ENCODE data around the gene VWC2L.

VWC2L gene

DNA sequence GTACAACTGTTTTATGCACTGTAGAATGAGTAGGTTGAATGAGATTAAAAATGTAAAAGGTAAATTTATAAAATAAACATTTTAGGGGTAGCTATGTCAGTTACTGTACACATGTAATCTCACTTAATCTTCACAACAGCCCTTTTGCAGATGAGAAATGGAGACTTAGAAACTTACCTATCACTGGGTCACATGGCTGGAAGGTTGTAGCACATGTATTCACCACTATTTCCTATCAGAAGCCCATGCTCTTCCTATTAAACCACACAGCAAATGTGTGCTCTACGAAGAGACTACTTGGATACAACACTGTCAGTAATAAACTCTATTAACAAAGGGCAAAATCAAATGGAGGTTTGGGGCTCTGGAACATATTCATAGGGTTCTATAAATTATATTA lies 60.5 kb downstream of the VWC2L start:
- DNase-seq, result no peak

DNA sequence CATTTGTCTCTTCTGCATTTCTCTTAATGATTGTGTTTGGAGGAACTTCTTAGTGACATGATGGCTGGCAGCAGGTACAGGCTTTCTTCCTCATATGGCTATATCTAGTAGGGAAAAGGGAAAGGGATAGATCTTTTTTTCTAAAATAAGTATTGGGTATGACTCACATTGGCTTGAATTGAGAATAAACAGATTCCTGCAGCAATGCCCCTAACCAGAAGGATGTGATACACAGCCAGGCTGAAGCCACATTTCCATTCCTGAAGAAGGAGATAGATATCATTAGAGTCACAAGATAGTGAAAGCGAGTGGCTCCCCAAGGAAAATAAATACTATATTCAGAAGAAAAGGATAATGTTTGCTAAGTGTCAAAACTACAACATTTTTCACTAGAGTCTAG lies 61.1 kb downstream of the VWC2L start:
- no peak for DNase-seq

DNA sequence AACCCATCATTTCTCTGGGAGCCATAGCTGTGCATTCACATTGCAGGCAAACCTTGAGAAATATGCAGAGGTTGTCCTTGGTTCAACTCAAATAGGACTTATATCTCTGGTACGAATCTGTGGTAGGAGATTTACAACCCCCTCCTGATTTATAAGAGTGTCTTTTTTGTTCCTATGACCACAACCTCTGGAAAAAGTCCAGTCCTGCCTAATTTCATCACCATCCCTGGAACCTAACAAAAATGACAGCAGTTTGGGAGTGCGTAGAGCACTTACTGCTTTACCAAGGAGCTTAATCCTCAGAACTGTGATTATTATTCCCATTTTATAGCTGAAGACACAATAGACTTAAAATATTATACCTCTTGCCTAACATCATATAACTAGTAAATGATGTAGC lies 66.5 kb downstream of the VWC2L start:
- DNase-seq, result no peak

DNA sequence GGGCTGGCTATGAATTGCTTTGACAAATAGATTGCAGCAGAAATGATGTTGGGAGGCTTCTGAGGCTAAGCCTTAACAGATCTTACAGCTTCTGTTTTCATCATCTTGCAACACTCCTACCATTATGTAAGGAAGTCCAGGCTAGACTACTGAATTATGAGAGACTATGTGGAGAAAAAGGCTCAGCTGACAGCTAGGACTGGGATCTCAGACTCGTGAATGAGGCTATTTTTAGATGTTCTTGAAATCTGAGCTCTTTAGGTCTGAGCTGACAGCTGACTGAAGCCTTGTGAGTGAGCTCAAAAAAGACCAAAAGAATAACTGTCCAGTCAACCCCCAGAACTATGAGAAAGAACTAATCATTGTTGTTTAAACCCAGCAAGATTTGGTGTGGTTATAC lies 70.3 kb downstream of the VWC2L start:
- no peak for DNase-seq

DNA sequence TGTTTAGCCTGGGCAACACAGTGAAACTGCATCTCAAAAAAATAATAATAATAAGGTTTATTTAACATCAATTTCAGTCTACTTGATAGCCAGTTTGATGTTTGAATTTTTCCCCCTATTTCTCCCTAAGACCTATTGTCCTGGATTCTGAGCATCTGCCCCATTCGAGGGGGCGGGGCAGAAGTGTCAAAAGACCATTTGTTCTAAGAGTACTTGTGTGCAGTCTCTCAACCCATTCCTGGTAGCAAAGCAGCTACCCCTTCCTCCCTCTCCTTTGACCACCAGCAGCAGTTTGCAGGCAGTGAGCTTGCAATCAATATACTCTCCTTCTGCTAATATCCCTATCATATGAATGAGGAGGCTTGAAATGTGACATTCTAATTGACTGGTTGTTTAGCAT lies 71.9 kb downstream of the VWC2L start:
- no peak for DNase-seq

DNA sequence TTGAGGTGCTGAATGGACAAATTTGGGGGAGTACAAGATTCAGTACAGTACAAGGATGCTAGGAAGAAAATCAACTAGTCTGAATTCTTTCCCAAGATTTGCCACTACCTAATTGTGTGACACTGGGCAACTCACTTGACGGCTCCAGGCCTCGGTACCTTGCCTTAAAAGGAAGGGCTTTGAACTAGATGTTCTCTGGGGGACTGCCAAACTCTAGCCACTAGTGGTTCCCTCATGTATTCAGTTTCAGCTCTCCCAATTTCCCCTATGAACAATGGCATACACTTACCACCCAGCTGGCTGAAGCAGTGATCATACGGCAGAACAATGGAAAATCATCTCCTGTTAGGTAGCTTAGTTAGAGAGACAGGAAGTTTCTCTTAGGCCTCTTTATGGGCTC lies 73.4 kb downstream of the VWC2L start:
- no peak for DNase-seq

DNA sequence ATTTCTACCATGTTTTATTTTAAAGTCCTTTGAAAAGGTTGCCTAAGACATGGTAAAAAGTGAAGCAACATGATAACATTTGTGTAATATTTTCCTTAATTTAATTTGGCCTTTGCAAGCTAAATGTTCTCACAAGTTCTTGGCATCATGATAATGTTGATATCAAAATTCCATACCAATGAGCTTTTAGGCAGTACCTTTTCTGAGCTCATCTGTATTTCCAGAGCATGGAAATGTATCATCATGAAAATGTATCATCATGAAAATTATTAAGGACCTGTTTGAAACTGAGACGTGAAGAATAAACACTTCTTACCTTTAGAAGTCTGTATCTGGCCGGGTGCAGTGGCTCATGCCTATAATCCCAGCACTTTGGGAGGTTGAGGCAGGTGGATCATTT lies 73.8 kb downstream of the VWC2L start:
- DNase-seq, result no peak

DNA sequence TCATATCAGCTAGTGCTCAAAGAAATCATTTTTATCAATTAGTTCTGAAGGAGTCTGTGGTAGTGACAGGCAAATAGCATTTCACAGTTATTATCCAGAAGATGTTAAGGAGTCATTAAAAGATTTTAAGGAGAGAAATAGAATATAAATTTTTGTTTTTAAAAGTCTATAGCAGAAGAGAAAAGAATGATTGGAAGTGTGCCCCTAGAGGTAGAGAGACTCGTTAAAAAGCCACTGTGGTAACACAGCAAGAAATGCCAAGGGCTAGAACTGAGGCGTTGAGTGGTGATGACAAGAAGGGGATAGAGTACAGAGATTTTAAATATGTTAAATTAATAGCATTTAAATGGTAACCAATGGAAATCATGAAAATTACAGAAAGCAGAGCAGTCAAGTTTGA lies 78.3 kb downstream of the VWC2L start:
- DNase-seq, result no peak

DNA sequence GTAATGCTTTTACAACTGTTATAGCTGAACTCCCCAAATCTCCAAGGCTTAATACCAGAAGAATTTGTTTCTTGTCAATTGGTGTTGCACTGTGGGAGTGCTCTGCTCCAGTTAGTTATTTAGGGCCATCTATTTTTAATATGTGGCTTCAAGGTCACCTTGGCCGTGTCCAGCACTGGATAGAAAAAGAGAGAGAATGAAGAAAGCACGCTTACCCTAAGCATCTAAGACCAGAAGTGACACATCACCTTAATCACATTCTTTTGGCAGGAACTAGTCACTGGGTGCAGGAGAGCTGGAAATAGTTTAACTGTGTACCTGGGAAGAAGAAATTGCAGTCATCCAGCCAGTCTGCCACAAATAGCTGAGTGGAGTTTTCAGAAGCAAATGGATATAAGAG lies 78.8 kb downstream of the VWC2L start:
- no peak for DNase-seq

DNA sequence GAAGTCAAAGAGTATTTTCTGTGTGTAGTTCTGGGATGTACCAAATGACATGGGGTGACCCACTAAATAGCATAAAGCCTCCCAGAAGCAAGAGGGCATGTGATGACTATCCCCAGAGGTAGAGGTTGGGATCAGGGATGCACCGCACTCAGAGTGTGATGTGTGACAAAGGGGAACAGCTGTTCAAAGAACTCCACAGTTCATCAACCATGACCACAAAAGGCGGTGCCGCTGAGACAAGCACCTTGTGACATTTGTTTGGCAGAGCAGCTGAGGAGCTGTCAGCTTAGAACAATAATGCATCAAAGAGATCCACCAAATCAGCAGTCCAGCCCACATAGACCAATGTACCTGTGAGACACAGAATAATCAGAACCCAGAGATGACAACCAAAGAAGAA lies 81.3 kb downstream of the VWC2L start:
- no peak for DNase-seq

DNA sequence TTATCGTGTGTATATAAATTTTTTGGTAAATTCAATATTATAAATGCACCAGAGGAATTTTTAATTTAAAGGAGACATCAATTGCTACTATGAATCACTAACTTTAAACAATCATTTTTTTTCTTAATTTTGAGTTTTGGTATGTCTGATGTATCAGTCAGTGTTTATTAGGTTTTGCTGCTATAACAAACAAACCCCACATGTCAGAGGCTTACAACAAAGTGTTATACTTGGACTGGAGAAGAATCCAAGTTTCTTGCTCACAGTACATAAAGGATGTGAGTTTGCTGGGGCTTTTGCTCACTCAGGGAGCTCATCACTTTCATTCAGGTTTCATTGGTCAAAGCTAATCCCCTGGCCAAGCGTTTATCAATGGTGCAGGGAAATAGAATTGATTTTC lies 81.8 kb downstream of the VWC2L start:
- no peak for DNase-seq

DNA sequence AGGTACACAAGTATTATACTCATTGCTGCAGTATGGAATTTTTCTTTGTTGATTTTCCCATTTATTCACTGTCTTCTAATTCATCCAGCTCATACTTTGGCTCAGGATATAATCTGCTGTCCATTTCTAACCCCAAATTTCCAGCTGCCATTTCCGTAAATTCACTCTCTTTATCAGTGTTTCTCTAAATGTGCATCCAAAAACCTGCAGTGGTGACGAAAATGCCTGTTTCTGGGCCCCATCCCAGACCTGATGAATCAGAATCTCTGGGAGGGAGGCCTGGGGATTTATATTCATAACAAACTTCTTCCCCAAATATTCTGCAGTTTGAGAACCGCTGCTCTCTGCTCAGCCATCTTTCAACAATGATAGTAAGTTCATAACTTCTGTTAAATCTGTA lies 86.6 kb downstream of the VWC2L start:
- DNase-seq, result no peak

DNA sequence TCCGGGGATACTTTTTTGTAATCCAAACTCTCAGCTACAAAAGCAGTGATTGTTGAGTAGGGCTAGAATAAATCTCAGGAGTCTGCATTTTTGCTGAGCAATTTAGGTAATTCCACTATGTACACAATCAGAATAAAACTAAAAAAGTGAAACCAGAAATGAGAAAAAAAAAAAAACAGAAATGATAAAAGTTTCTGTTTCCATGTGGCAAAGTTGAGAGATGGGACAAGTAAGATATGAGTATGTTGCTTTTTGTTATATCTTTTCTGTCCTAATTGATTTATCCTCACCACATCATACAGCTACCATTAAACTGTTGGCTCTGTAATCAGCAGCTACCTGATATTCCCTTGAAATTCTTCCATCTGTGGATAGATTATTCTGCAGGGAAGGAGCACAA lies 92.7 kb downstream of the VWC2L start:
- DNase-seq, result no peak

DNA sequence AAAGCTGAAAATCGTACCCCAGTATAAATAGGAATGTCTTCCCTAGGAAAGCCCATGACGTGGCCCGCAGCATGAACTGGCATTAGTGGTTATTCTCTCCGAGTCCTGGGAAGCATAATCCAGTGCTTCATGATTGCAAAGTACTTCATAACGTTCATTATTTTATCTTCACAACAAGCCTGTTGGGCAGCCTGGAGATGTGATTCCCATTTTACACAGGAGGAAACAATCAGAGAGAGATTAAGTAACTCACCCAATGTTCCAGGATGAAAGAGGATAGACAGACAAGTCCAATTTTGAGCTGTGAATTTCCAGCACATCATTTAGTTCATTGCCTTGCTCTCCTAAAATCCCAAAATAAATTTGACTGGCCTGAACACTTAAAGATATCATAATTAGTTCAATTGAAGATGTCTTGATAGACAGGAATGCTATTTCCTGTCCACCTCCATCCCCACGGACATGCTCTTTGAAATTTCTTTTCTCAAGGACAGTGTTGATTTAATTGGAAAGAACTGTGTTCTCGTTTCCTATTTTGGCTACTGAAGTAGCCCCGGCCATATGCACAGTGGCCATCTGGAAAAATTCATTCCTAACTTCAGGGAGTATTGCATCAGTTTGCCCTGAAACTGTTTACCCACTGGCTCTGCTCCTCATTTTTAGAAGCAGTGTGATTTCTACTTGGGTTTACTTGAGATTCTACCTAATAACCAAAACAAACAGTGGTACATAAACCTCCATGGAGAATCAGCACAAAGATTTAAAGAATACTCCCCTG lies 93.9 kb downstream of the VWC2L start:
- DNase-seq, result no peak

DNA sequence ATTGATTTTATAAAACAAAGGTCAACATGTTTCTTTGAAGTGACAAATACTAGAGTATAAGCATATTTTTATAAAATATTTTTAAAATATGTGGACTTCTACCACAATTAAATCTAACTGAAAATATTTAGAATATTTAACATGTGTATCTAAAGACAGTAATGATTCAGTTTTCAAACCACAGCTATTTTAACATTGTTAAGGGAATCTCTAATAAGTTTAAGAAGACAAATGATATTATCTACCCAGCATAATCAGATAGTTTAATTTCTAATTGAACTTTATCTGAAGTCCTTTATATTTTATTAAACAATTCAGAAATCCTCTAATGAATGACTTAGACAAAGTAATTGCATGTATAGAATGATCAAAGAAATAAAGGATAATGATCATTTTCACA lies 96.2 kb downstream of the VWC2L start:
- no peak for DNase-seq

DNA sequence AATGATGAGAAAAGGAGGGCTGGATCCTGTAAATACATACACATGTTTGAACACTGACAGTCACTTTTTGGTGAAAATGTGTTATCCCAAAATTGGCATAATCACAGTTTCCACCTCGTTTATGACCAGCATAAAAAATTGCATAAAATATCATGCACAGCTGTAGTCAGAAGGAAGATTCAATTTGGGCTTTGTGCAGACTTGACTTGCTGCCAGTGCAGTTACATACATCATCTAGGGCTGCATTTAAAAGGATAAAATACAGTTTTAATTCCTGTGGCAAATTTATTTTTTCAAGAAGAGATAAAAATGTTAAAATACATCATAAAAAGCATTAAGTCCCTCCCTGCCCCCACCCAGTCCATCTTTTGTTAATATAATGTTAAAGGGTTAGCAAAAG lies 103.8 kb downstream of the VWC2L start:
- no peak for DNase-seq

DNA sequence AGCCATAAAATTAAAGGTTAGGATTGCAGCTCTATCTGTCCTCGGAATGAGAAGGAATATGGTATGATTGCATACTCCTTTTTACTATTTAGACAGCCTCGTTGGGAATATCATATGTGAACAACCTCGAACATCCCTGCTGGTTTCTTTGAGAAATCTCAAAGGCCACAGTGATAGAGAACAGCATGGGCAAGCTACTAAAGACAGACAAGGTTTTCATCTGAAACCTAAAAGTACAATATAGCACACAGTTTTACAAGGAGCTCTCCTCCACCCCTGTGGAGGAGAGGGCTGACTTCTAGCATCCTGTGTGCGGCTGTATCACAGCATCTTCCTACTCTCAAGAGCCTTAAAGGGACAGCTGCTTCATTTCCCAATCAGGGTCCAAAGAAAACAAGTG lies 104.3 kb downstream of the VWC2L start:
- DNase-seq, result no peak

DNA sequence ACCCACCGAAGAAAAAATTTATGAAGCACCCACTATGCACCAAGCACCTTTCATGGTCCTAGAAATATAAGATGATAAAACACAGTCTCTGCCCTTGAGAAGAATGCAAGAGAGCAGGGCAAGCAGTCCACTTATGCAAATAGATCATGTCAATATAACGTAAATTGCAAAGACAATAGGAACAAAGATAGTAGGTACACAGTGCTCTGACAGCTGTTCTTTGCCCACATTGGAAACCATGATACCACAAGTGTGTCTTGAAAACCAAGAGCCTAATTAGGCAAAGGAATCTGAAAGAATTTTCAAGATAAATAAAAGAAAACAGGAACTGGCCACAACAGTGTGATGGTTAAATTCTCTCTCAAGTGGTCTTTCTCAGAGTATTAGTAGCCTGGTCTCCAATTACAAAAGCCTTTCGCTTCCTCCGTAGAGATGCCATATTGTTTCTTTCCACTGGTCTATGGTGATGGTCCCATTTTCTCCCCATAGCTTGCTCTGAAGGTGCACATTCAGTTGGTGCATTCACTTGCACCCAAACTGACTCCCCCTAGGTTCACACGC lies 108.5 kb downstream of the VWC2L start:
- no peak for DNase-seq

DNA sequence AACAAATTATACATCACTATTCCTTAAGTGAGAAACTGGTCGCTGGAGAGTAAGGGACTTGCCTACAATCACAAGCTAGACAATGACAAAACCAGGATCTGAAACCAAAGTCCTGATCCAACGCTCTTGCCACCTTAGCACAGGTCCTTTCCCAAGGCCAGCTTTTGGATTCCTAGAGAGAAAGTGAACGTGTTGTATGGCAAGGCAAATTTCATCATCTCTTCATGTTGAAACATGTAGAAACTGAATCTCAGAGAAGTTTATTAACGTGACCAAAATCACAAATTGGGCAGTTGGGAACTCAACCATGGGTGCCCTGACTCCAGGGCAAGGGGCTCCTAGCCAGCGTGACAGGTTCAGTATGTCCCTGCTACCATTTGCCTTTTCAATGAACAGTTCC lies 118.2 kb downstream of the VWC2L start:
- DNase-seq, result no peak

DNA sequence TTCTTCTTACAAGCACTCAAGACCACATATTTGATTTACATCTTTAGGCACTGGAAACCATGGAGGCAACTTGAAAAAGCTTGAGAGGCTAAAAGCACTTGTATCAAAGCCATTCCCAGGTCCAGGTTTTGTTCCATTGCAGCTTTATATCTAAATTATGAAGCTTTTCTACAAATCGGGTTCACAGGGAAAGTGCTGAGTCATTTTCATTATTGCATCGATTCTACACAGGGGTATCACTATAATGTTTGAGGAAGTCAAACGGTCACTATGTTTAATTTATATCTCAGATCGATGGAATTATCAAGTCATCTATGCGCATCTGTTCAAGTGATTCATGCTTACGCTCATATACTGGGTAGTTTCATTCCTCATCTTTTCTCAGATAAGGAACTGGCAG lies 118.7 kb downstream of the VWC2L start:
- DNase-seq, result no peak

DNA sequence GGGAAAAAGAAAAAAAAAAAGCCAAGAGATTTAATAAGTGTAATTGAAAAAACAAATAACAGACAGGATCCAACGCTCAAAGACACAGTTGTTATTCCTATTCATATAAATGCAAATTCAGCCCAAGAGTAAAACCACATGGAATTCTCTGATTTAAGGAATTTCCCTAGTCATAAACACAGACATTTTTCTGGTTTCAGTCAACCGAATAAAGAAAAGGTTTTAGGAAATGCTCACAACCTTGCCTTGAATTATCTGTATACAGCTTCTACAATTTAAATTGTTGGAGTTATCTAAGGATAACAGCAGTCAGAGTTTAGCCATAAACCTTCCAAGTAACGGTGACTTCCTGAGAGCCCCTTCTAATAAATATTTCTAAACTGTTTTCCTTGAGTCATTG lies 122.7 kb downstream of the VWC2L start:
- DNase-seq, result no peak

DNA sequence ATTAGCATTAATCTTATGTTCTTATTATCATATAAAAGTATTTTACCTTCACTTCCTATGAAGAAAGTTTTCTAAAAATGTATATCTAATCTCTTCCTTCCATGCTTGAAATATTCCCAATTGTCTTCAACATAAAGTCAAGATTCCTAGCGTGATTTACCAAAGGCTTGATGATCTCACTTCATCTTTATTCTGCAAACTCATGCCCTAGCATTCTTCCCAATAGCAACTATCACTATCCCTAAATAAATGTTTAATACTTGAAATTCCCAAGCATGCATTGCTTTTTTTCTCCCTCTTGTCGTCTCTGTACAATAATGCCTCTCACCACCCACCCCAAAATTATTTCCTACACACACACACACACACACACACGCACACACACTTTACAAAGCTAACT lies 125.8 kb downstream of the VWC2L start:
- no peak for DNase-seq

DNA sequence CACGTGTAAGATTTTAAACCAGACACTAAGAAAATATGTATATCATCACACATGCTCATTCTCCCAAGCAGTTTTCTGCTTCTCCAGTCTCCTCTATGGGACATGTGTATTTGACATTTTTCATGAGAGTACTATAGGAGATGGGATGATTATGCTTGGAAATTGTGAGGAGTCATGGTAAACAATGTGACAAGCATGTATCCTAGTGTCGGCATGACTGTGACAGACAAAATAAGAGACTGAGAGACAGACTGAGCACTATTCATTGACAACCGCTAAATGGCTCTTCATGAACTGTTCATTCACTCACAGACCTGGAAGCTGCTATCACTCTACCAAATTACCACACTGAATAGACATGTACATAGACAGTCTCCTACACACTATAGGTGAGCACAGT lies 127.1 kb downstream of the VWC2L start:
- DNase-seq, result no peak

DNA sequence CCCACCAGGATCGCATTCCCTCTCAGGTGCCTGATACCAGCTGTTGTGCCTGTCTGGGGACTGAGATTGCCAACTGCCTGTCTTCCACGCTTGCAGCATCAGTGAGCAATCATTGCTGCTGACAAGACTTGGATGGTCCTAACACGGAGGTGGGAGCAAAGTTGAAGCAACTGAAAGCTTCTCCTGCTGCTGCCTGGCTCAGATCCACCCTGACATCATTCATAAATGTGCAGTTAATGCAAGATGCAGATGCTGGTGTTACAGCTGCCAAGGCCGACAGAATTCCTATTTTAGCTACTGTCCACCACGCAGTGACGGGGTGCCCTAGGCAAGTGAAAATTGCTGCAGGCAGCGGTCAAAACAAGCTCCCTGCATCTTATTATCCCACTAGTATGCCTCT lies 131.4 kb downstream of the VWC2L start:
- DNase-seq, result no peak

DNA sequence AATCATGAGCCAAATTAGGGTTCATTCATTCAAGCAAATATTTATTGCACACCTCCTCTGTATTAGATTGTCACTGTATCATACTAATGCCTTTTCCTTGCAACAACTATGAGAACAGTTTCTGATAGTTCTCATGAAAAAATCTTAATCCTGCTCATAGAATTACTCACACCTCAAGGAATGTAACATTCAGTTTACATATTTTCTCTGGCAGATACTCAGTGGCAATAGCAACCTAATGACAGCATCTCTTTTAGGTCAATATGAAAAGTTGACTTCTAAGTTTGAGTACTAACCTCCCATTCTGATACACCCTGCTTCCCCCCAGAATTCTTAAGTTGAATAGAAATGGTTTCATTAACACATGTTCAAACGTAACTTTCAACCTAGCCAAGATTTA lies 132.0 kb downstream of the VWC2L start:
- no peak for DNase-seq
